Measurements from ENCODE around the gene ADAP1. TPM values are rescaled to one million over a fixed set of nuclear protein-coding genes. Genes with fewer than 3 reads are reported as not detected.

ADAP1 gene
- total RNA-seq, 3 donors from 2014 or later = 7.5 to 15.5 (median 14.0) TPM

- H3K36me3 ChIP-seq = no peaks in the 10 kb centered on the region
- intact Hi-C loops (cut with DNase I; ENCODE audit: low total_unique reads) = no loop called here
- no peak for DNase-seq (ENCODE audit: low spot score in 2 of 2)
- H3K27me3 ChIP-seq = no peaks in the 10 kb centered on the region
- H3K4me3 ChIP-seq = peak overlapping the region; percentile 69 to 88 (median 81)
- H3K4me1 ChIP-seq = peaks cover 0 to 10% of the 10 kb centered on the region in 2 donors
- TF ChIP-seq POLR2AphosphoS5 (IDR thresholded peaks at IDR 0.05) = no peak
- no peak for TF ChIP-seq POLR2A (IDR thresholded peaks at IDR 0.05)
- TF ChIP-seq CTCF (IDR thresholded peaks at IDR 0.05) = no peak
- no peaks in the 10 kb centered on the region for H3K9me3 ChIP-seq
- H3K27ac ChIP-seq = peak overlapping the region; percentile 94 to 97
Observed at GRCh38 chr7:975702-976473, 21.4 kb upstream of the ADAP1 start.

- Histone ChIP-seq H3K4me1 (peaks cover 0 to 10% of the 10 kb centered on the region in 2 donors), H3K27me3 (no peaks in the 10 kb centered on the region), H3K4me3 (peak within 1 kb of the TSS; percentile 69 to 88 (median 81)), H3K9me3 (no peaks in the 10 kb centered on the region), H3K36me3 (no peaks in the 10 kb centered on the region), H3K27ac (peak within 1 kb of the TSS; percentile 94 to 97)
- intact Hi-C loops (cut with DNase I; ENCODE audit: low total_unique reads) = loop anchor here (5.0 kb wide), 1 partner anchor 1737 kb away; no protein-coding TSS in a partner anchor
- TF ChIP-seq CTCF (IDR thresholded peaks at IDR 0.05) = no peak
- peak; percentile 75 to 88 (median 83) for TF ChIP-seq POLR2AphosphoS5 (IDR thresholded peaks at IDR 0.05)
- peak; percentile 55 for TF ChIP-seq POLR2A (IDR thresholded peaks at IDR 0.05)
- DNase-seq (ENCODE audit: low spot score in 2 of 2) = peak; percentile 74 to 87
Observed at GRCh38 chr7:974820-975681, 20.6 kb upstream of the ADAP1 start, which contains the start of gene COX19. Gene COX19, minus strand, starts transcription at chr7:975549. Its CDS starts 40 bp downstream, at chr7:975509.

- Histone ChIP-seq H3K9me3 (no peaks in the 10 kb centered on the region), H3K36me3 (no peaks in the 10 kb centered on the region), H3K27me3 (no peaks in the 10 kb centered on the region), H3K4me1 (peaks cover 0 to 10% of the 10 kb centered on the region in 2 donors), H3K4me3 (peak overlapping the region; percentile 69 to 88 (median 81)), H3K27ac (no peak overlapping the region)
- intact Hi-C loops (cut with DNase I; ENCODE audit: low total_unique reads) = loop anchor here (5.0 kb wide), 1 partner anchor 1738 kb away; no protein-coding TSS in a partner anchor
- no peak for DNase-seq (ENCODE audit: low spot score in 2 of 2)
- TF ChIP-seq POLR2A (IDR thresholded peaks at IDR 0.05) = no peak
- no peak for TF ChIP-seq CTCF (IDR thresholded peaks at IDR 0.05)
- TF ChIP-seq POLR2AphosphoS5 (IDR thresholded peaks at IDR 0.05) = no peak
Observed at GRCh38 chr7:974172-974571, 19.7 kb upstream of the ADAP1 start.

- no peaks in the 10 kb centered on the region for H3K9me3 ChIP-seq
- peaks cover 0 to 10% of the 10 kb centered on the region in 2 donors for H3K4me1 ChIP-seq
- no peak for DNase-seq (ENCODE audit: low spot score in 2 of 2)
- H3K27ac ChIP-seq = no peak overlapping the region
- intact Hi-C loops (cut with DNase I; ENCODE audit: low total_unique reads) = loop anchor here (5.0 kb wide), 1 partner anchor 1739 kb away; no protein-coding TSS in a partner anchor
- no peak for TF ChIP-seq POLR2A (IDR thresholded peaks at IDR 0.05)
- TF ChIP-seq POLR2AphosphoS5 (IDR thresholded peaks at IDR 0.05) = no peak
- TF ChIP-seq CTCF (IDR thresholded peaks at IDR 0.05) = no peak
- peak overlapping the region in 1 of 3 donors; percentile 12 for H3K4me3 ChIP-seq
- H3K27me3 ChIP-seq = no peaks in the 10 kb centered on the region
- H3K36me3 ChIP-seq = peaks cover 4% of the 10 kb centered on the region
Observed at GRCh38 chr7:973312-973711, 18.8 kb upstream of the ADAP1 start.
